PFSK-1 (cell line): Measurements from ENCODE around the gene KIRREL3.

Experiments
- FOXP2 ChIP-seq: optimal IDR thresholded peaks from 2 replicates; pipeline ENCODE3; 2011; ENCODE audit warnings: borderline replicate concordance, control low read depth, inconsistent platforms; ENCODE audit not compliant: insufficient read depth; ENCODE audit errors: extremely low read length, extremely low read depth
- POLR2AphosphoS5 ChIP-seq: IDR thresholded peaks from 2 replicates; pipeline ENCODE4 v1.6.1; 2012; ENCODE audit warnings: low read depth, mild to moderate bottlenecking, control low read depth, low read length, moderate library complexity
- REST ChIP-seq, 2 experiments: IDR thresholded peaks; 2 replicates each; pipeline versions ENCODE4 v1.6.1 to v1.8.0; 2011 to 2012; ENCODE audit warnings: low read depth in 2 of 2, low read length in 2 of 2, control low read depth in 1 of 2, inconsistent platforms in 1 of 2, mild to moderate bottlenecking in 1 of 2, moderate library complexity in 1 of 2; ENCODE audit not compliant: insufficient read depth in 1 of 2
- SIN3A ChIP-seq: IDR thresholded peaks from 2 replicates; pipeline ENCODE4 v1.6.1; 2012; ENCODE audit warnings: mild to moderate bottlenecking, low read length, moderate library complexity, borderline replicate concordance; ENCODE audit not compliant: insufficient read depth
- TAF1 ChIP-seq: IDR thresholded peaks from 2 replicates; pipeline ENCODE4 v1.6.1; 2012; ENCODE audit warnings: low read length, control low read depth, borderline replicate concordance; ENCODE audit not compliant: insufficient read depth

Gene KIRREL3

GRCh38 chr11:126897430-126897829, 103.1 kb downstream of the KIRREL3 start:
- TF ChIP-seq FOXP2 (no peak), SIN3A (no peak), REST (IDR thresholded peaks at IDR 0.05; ENCODE audit: insufficient read depth in 1 of 2, low read depth in 2 of 2, low read length in 2 of 2) (no peak), TAF1 (no peak), POLR2AphosphoS5 (no peak)

- no peak for TF ChIP-seq POLR2AphosphoS5
- no peak for TF ChIP-seq SIN3A
- no peak for TF ChIP-seq FOXP2
- no peak for TF ChIP-seq TAF1
- no peak for TF ChIP-seq REST (IDR thresholded peaks at IDR 0.05; ENCODE audit: insufficient read depth in 1 of 2, low read depth in 2 of 2, low read length in 2 of 2)
Measured at GRCh38 chr11:126896025-126896424, 104.5 kb downstream of the KIRREL3 start.

GRCh38 chr11:126893796-126894195, 106.8 kb downstream of the KIRREL3 start:
- TF ChIP-seq FOXP2 (no peak), SIN3A (no peak), POLR2AphosphoS5 (no peak)

GRCh38 chr11:126892756-126893155, 107.8 kb downstream of the KIRREL3 start:
- TF ChIP-seq SIN3A (no peak), TAF1 (no peak), FOXP2 (no peak), POLR2AphosphoS5 (no peak), REST (IDR thresholded peaks at IDR 0.05; ENCODE audit: insufficient read depth in 1 of 2, low read depth in 2 of 2, low read length in 2 of 2) (no peak)

GRCh38 chr11:126891556-126892217, 108.9 kb downstream of the KIRREL3 start:
- TF ChIP-seq REST (IDR thresholded peaks at IDR 0.05; ENCODE audit: insufficient read depth in 1 of 2, low read depth in 2 of 2, low read length in 2 of 2), result no peak
- no peak for TF ChIP-seq TAF1
- TF ChIP-seq FOXP2, result no peak
- no peak for TF ChIP-seq SIN3A
- TF ChIP-seq POLR2AphosphoS5, result no peak
